HCT116 (cell line): ENCODE results near the gene TEFM.

Experiments used
- EGR1 ChIP-seq: IDR thresholded peaks from 2 replicates; pipeline ENCODE4 v1.6.1; 2012; ENCODE audit warnings: low read depth
- EZH2 ChIP-seq: fragments of 200-600 bp; sonication (generic); IDR thresholded peaks from 2 replicates; pipeline ENCODE4 v1.6.1; 2017; ENCODE audit warnings: antibody characterized with exemption, mixed run types
- RAD21 ChIP-seq: IDR thresholded peaks from 2 replicates; pipeline ENCODE4 v1.6.1; 2012; ENCODE audit warnings: low read depth, mild to moderate bottlenecking
- SP1 ChIP-seq: IDR thresholded peaks from 2 replicates; pipeline ENCODE4 v1.6.1; 2012; ENCODE audit warnings: low read depth
- YY1 ChIP-seq: IDR thresholded peaks from 2 replicates; pipeline ENCODE4 v1.6.1; 2011; ENCODE audit warnings: low read length, low read depth, moderate library complexity, mild to moderate bottlenecking; ENCODE audit not compliant: insufficient replicate concordance; ENCODE audit errors: extremely low read depth
- ZNF274 ChIP-seq: fragments of 200-500 bp; sonication (Bioruptor generic); IDR thresholded peaks from 2 replicates; pipeline ENCODE4 v1.6.1; 2014; ENCODE audit warnings: mild to moderate bottlenecking, low read depth, low read length, inconsistent platforms

- TF ChIP-seq EZH2 (no peak), ZNF274 (no peak), RAD21 (no peak), EGR1 (no peak), SP1 (no peak), YY1 (no peak)
Measured at GRCh38 chr17:30950189-30950588, 44.2 kb upstream of the TEFM start.
